ENCODE measurements around the gene LRRC19.
A peak's percentile ranks its signal among the peaks of the same experiment; 100 is the strongest.

LRRC19 gene

DNA sequence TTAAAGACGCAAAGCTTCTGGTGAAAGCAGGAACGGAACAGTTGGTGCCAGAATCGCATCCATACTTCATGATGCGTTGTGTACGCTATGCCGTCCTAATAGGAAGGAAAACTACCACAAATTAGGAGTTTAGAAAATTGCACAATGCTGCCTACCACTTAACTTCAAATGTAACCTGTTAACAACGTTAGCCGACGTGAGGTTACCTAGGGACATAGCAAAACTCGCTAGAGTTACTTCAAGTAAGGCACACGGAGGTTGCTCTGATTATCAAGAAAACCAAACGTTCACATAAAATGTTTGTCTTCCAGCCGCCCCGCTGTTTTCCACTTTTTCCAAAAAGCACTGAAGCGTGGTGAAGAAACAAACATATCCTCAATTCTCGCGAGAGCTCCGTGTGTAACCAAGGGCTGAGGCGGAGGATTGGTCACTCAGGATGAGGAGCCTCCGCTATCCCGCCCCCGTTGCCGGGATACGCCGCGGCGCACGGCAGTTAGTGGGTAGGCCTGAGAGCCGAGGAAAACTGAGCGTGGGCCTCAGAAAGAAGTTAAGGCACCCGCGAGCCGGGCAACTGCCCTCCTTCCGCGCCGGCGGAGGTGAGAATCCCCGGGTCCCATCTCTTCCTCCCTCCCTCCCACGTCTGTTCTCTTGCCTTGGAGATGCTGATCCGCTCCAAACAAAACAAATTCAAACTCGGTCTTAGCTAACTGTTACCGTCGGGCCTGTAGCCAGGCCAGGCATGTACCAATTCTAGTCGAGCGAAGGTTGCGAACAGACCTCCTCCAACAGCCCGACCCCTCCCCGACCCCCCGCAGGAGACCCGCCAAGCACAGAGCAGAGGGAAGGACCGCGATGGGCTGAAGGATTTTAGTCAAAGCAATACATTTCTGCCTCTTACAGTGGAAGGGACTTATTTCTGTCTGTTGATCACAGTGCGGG, 49.3 kb downstream of the LRRC19 start, which contains the start of gene IFT74:
Gene IFT74, plus strand, starts transcription at position 492 of the 939 bp plus-strand sequence. CDS start 5,556 bp downstream, outside the sequence.
- peak; percentile 88 for DNase-seq

DNA sequence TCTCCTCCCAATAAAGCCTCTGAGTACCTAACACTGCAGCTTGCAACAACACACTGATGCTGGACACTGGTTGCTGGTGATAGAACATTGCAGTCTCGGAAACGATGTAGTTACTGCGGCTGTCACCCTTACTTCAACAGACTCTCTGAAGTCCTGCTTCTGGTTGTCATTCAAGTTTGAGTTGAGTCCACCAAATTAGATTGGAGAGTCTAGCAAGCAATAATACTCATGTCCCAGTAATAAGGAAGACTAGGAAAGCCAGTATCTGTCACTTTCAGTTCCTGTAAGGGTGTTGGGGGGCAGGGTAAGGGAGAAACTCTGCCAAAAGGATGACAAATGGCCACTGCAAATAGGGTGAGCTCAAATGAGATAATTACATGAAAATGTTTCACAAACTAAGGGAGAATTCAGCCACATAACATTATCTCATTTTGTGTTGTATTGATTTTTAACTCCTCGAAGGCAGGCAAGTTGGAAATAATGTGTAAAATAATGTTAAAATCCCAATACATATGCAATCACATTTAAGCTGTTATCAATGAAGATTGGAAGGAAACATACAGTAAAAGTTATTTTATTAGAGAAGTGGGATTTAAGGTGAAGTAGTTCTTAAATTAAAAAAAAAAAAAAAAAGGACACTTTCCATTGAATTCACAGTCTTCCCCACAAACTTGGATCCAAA, 50.1 kb downstream of the LRRC19 start:
- DNase-seq = no peak

DNA sequence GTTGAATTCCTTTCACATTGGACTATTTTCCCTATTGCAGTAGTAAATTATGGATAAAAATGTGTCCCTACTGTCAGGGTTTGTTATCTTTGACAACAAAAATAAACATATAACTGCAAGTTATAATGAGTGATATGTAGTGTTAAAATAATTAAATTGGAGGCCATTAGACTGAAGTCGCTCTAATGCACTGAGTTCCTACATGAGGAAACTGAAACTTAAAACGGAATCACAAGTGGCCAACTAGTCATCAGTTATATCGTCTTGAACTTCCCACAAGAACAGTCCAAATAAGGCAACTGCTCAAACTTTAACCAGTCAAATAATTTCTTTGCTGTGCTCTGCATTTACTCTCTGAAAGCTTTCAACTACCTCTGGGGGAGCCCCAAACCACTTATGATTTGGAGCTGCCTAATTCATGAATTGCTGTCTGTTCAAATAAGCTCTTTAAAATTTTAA, 51.4 kb downstream of the LRRC19 start:
- no peak for DNase-seq

DNA sequence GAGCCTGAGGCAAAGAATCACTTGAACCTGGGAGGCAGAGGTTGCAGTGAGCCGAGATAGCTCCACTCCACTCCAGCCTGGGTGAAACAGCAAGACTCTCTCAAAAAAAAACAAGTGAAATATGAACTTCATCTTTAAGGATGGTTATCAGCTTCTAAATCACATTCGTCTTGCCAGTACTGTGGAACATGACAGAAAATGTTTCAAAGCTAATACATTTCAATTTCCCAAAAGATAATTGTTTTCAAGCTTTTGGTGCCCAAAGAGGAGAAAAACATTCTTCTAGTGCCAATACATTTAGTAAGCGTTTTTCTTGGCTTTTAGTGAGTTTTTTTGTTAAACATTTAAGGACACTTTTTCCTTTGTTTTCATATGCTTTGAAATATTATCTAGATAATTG, 53.7 kb downstream of the LRRC19 start:
- DNase-seq = no peak

DNA sequence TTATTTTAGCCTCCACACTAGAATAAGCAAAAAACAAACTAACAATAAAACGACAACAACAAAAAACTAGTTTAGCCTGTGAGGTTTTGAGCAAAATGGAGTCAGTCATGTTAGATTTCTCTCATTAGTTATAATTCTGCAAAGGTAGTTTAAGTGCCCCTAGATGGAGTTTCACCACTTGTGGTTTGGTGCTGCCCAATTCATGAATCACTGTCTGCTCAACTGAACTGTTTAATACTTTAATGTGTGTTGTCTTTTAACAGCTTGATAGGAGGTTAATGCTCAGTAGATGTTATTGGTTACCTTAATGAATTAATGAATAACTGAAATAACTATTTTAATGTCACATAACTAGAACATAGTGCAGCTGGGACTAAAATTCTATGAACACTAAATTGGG, 55.0 kb downstream of the LRRC19 start:
- DNase-seq = no peak

DNA sequence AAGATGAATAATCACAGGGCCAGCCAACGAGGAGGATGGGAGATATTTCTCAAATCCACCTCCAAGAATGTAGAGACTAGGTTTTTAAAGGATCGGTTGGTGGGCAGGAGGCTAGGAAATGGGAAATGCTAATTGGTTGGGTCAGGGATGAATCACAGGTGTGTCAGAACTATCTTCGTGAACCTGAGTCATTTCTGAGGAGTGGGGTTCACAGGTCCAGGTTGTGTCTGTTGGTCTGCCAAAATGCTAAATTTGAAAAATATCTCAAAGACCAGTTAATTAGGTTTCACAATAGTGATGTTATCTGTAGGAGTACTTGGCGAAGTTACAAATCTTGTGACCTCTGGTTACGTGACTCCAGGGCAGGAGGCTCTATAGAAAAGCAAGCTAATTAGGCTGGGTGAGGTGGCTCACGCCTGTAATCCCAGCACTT, 55.8 kb downstream of the LRRC19 start:
- DNase-seq = no peak

DNA sequence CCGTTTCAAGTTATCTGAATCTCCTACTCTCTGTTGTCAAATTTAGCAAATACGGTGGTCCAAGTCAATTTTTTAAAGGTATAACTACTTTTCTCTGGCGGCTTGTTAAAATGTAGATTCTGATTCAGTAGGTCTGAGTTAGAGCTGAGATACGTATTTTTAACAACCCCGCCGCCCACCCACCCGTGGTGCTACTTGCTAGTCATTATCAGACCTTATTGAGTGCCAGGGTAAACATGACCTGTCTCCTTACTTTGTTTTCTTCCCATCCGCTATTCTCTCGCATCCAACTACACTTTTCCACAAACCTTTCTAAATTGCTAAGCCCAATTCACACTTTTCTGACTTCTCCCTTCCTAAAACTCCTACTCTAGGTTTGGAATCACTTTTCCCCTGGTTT, 57.7 kb downstream of the LRRC19 start:
- DNase-seq = no peak

DNA sequence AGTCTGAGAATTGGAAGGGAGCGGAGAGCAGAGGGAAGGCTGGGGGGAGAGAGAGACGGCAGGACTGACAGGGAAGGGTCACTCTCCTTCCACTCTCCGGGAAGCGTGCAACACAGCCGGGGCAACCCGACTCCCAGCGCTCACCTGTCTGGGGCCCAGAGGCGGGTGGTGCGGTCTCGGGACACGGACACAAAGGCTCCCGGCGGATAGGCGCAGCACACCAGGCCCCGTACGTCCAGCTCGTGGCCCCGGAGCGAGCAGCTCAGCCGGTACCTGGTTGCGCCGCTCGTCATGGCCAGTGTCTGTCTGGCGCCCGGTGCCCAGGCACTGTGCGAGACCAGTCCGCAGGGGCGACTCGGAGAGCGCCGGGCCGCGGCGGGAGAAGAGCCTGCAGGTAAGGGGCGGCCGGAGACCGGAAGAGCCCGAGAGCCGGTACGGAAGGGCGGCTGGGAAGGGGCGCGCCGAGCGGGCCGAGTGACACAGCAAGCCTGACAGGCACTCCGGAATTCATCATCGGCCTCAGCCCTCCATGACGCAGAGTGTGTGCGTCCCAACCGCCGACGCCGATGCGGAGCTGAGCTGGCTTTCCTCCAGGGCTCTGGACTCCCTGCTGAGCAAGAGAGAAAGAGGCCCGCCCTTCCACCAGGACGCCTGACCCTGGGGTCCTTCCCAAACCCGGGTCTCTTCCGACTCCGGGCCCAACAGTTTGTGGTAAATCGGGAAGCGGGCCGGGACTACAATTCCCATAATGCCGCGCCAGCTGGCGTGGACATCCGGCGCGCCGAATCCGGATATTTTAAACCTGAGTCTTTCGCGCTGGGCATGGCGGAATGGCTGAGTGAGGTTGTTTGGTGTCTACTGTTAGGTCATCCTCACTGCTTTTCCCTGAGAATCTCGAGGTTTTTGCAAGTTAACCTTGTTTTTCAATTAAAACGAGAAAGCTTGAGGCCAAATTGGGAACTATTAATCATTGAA, 58.4 kb downstream of the LRRC19 start, which contains the start of gene PLAA:
Gene PLAA, minus strand, starts transcription at position 490 of the 975 bp plus-strand sequence. Its CDS starts 197 bp downstream, at position 293.
- peak; percentile 82 for DNase-seq

DNA sequence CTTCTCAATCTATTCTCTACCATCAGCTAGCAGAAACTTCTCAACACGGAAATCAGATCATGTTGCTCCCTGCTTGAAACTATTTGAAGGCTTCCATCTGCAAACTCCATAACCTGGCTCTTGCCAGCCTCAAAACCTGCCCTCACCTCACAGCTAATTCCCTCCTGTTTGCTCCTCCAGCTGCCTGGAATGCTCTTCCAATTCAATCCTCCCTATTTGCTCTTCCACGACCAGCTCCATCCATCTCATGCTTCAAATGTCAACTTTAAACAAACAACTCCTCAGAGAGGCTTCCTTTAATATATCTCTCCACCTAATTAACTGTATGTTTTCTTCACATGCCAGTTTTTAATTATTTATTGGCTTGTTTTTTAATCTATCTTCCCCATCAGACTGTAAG, 59.9 kb downstream of the LRRC19 start:
- DNase-seq = no peak
